Measurements from ENCODE around the gene TFEB. TPM values are rescaled to one million over a fixed set of nuclear protein-coding genes. Genes with fewer than 3 reads are reported as not detected.

TFEB gene
- total RNA-seq, 2 experiments from 2014 or later, result 14.9 to 15.0 TPM

DNA sequence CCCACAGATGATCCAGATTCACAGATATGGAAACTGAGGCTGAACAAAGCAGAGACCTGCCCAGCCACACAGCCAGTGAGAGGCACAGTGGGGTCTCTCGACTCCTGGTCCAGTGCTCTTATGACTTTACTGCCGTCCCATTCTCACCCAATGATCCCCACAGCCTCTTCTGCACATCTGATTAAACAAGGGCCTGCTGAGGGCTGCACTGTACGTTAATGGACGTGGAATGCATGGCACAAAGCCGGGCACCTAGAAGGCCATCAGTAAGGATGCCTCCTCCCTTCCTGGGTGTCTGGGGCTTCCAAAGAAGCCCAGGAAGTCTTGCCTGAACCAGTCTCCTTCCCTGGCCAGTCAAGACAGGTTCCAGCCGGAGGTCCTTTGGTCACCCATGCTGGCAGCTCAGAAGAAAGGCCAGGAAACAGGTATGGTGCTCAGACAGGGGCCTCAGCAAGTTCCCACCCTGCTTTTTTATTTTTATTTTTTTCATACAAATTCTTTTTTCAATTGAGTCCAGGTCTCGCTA, 3.8 kb downstream of the TFEB start:
- no peaks in the 10 kb centered on the region for H3K27me3 Mint-ChIP-seq
- no peak overlapping the region for H3K27ac Mint-ChIP-seq
- DNase-seq, result no peak
- peaks cover 46% of the 10 kb centered on the region for H3K4me1 Mint-ChIP-seq
- no peak overlapping the region for H3K4me3 Mint-ChIP-seq
- no peaks in the 10 kb centered on the region for H3K9me3 Mint-ChIP-seq
- ChIA-PET CTCF (interaction anchor here (0.9 kb wide), 1 partner anchor 25 kb away, joined by 3 read pairs; no protein-coding TSS in a partner anchor), POLR2A (interaction anchor here (1.0 to 3.4 kb wide), 2 partner anchors 55 to 319 kb away, joined by 3 to 21 read pairs; partner anchors contain the start of genes TAF8 and TOMM6)
- no peaks in the 10 kb centered on the region for H3K36me3 Mint-ChIP-seq (ENCODE audit: low read depth)

DNA sequence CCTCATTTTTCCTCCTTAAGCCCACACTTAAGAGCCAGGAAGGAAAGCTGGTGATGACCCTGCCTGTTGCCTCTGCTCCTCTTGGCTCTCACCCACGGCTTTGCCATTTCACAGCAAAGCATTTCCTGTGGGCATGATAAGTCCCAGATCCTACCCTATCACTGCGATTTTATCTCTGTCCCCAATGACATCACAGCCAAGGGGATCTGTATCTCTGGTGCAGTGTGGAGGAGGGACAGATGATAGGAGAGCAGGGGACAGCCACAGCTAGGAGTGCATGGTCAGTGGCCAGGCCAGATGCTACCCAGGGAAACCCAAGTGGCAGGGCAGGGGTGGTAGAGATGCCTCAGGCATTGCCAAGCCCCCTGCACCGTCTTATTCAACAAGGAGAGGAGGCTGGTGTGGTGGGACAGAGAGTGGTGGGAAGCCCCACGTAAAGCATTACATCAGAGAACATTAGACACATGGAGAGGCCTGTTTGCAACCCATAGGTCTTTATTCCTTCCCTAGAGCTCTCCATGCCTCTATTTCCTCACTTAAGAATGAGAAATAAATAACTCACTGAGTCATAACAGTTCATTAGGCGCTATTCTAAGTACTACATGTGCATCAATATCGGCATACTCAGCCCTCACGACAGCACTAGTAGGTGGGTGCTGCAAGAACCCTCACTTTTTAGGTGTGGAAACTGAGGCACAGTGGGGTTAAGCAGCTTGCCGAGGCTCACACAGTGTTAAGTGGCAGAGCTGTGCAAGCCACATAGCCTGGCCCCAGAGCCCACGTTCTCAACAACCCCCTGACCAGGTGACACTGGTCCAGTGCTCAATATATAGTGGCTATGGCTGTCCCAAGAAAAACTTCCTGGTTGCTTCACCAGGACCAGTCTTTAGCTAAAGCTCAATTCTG, 4.6 kb downstream of the TFEB start:
- no peak for DNase-seq
- Mint-ChIP-seq H3K27me3 (no peaks in the 10 kb centered on the region), H3K27ac (no peak overlapping the region), H3K9me3 (no peaks in the 10 kb centered on the region), H3K36me3 (ENCODE audit: low read depth) (no peaks in the 10 kb centered on the region), H3K4me3 (no peak overlapping the region), H3K4me1 (peaks cover 45% of the 10 kb centered on the region)
- CTCF ChIA-PET, result no interaction called here
- POLR2A ChIA-PET, result interaction anchor here (1.2 to 1.3 kb wide), 2 partner anchors 19 to 24 kb away, joined by 3 read pairs; no protein-coding TSS in a partner anchor

DNA sequence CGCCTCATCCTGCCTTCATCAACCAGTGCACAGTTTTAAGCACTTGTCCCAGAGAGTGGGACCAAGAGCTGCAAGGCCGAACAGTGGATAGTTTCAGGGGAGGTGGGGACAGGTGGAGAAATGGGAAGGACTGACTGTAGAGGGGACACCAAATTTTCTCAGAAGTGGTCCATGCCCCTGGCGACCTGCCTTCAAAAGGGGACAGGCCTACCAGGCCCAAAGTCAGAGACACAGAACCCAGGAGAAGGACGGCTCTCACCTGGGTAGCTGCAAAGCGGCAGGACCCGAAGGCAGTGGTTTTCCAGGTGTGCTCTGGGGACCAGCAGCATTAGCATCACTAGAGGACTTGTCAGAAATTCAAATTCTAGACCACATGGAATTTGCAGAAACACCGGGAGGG, 5.8 kb downstream of the TFEB start:
- H3K4me3 Mint-ChIP-seq, result no peak overlapping the region
- no peaks in the 10 kb centered on the region for H3K36me3 Mint-ChIP-seq (ENCODE audit: low read depth)
- H3K27me3 Mint-ChIP-seq, result no peaks in the 10 kb centered on the region
- peaks cover 42% of the 10 kb centered on the region for H3K4me1 Mint-ChIP-seq
- H3K9me3 Mint-ChIP-seq, result no peaks in the 10 kb centered on the region
- ChIA-PET POLR2A (interaction anchor here (1.2 to 1.3 kb wide), 2 partner anchors 10 to 18 kb away, joined by 3 read pairs; no protein-coding TSS in a partner anchor), CTCF (no interaction called here)
- no peak for DNase-seq
- H3K27ac Mint-ChIP-seq, result no peak overlapping the region

DNA sequence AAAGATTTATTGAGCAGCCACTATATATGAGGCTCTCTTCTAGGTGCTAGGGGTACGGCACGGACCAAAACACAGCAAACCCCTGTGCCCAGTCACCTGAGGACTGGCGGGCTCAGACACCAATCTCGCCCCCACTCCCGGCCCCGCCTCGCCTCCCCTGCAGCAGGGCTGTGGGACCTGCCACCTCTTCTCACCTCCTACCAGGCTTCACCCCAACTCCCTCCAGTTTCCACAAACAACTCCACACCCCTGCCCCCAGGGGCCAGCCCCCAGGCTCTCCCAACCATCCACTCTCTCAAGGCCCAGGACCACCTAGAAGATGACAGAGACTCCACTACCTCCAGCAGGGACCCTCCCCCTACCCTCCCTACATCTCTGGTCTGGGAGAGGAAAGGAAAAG, 6.5 kb downstream of the TFEB start:
- no peaks in the 10 kb centered on the region for H3K9me3 Mint-ChIP-seq
- peaks cover 42% of the 10 kb centered on the region for H3K4me1 Mint-ChIP-seq
- no peak overlapping the region for H3K4me3 Mint-ChIP-seq
- no peak overlapping the region for H3K27ac Mint-ChIP-seq
- no peak for DNase-seq
- POLR2A ChIA-PET, result interaction anchor here (1.2 to 1.3 kb wide), 2 partner anchors 9 to 17 kb away, joined by 3 read pairs; no protein-coding TSS in a partner anchor
- CTCF ChIA-PET, result interaction anchor here (1.4 kb wide), 1 partner anchor 47 kb away, joined by 3 read pairs; no protein-coding TSS in a partner anchor
- H3K36me3 Mint-ChIP-seq (ENCODE audit: low read depth), result no peaks in the 10 kb centered on the region
- no peaks in the 10 kb centered on the region for H3K27me3 Mint-ChIP-seq

DNA sequence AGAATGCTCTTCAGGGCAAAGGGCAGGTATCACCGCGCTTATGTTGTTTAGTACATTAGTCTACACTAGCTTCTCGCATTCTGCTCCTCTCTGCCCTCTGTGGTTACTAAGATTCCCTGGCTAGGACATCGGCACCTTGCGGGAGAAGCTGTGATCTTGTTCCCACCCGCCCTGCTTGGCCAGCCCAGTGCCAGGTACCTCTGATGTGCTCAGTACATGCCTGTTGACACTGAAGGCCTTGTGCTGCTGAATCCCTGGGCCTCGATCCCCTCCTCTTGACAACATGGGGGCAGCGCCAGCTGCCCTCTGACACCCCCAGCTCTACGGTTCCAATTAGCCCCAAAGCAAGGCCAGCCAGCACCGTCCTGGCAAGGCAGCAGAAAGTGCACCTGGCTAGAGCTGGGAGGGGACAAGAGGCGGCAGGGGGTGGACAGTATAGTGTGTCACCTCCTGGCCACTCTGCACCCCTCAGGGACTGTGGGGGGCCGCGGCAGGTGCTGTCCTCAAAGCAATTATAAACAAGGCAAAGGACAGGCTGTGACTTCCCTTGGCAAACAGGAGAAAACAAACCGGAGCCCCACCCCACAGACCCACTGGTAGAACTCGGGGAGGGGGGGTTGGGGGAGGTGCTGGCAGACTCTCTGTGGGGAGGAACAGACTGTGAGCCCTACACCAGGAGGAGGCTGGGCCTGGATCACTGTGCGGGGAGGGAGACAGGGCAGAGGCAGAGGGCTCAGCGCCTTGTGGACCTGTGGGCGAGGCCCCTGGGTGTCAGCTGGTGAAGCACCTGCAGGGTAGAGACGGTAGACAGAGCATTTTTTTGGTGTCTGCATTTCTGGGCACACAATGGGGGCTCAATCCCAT, 7.1 kb downstream of the TFEB start:
- Mint-ChIP-seq H3K4me3 (no peak overlapping the region), H3K9me3 (no peaks in the 10 kb centered on the region), H3K27ac (no peak overlapping the region), H3K4me1 (peaks cover 35% of the 10 kb centered on the region), H3K27me3 (no peaks in the 10 kb centered on the region), H3K36me3 (ENCODE audit: low read depth) (no peaks in the 10 kb centered on the region)
- ChIA-PET CTCF (interaction anchor here (1.4 kb wide), 1 partner anchor 48 kb away, joined by 3 read pairs; no protein-coding TSS in a partner anchor), POLR2A (interaction anchor here (1.2 kb wide), 1 partner anchor 9 kb away, joined by 3 read pairs; no protein-coding TSS in a partner anchor)
- no peak for DNase-seq

DNA sequence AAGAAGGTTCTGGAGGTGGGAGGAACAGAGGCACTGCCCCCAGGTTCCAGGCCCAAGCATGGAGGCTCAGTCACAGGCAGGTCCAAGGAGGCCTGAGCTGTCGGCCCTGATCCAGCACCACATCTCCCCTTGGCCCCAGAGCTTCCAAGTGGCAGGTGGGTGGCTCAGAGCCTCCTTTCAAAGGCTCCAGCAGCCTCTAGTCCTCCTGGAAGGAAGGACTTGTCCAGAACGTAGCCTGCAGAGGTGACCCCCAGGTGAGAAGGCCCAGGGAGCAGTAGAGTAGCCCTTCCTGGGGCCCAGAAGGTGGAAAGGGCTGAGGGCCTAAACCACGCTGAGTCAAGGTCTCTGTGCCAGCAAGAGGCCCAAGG, 7.7 kb downstream of the TFEB start:
- POLR2A ChIA-PET, result no interaction called here
- CTCF ChIA-PET, result no interaction called here
- no peak overlapping the region for H3K4me3 Mint-ChIP-seq

DNA sequence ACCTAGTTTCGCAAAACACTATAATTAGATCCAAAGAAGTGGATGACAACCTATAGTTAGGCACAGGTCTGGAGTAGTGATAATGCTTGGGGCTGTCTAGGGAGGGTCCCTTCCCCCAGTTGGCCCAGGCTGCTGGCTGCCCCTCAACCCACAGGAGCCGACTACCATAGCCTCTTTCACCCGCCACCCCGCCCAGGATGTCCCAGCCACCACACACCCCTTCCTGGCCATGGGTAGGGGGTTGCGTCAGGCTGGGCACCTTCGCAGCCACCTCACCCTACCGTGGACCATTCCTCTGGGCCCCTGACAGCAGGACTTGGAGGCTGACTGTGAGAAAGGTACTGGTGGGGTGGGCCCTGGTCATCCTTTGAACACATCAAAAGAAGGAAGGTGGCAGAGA, 8.5 kb downstream of the TFEB start:
- Mint-ChIP-seq H3K27ac (peak overlapping the region; percentile 56), H3K4me1 (peaks cover 25% of the 10 kb centered on the region)
- POLR2A ChIA-PET, result no interaction called here

More for the DNA sequence above, 7.7 kb downstream of the TFEB start:
- Mint-ChIP-seq H3K27me3 (no peaks in the 10 kb centered on the region), H3K4me1 (peaks cover 29% of the 10 kb centered on the region), H3K9me3 (no peaks in the 10 kb centered on the region), H3K27ac (no peak overlapping the region), H3K36me3 (ENCODE audit: low read depth) (no peaks in the 10 kb centered on the region)
- DNase-seq, result no peak

DNA sequence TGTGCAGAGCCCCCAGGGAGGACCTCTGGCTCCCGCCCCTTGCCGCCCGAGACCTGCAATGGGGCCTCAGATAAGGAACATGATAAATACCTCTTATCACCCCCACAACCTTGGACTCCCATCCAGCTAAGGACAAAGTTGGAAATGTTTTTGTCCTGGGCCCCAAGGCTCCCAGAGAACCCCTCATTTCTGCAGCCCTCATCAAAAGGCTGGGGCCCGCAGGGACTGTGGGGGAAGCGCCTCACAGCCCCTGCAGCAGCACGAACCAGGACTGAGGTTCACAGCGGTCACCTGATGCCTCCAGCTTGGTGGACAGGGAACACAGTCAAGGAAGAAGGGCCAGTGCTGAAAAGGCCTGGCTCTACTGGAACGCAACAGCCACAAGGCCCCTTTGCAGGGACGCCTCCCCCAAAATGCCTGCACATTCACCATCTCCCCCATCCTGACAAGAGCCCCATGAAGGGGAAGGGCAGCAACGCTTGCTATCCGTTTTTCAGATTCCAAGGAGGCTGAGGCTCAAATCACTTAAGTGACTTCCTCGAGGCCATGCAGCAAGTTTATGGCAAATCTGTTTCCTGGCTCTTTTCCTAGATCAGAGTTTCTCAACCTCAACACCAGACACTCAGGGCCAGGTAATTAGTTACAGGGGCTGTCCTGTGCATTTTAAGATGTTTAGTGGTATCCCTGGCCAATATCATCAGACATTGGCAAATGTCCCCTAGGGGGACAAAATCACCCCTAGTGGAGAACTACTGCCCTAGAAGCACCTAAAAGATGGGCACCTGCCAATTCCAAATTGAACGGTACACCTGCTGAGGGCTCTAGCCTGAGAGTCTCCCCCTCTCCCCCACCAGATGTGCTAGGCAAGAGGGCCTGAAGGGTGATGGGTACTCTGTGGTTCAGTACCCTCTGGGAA, 10.6 kb downstream of the TFEB start:
- ChIA-PET POLR2A (no interaction called here), CTCF (no interaction called here)
- no peak overlapping the region for H3K4me3 Mint-ChIP-seq
- peaks cover 7% of the 10 kb centered on the region for H3K4me1 Mint-ChIP-seq
- H3K36me3 Mint-ChIP-seq (ENCODE audit: low read depth), result no peaks in the 10 kb centered on the region
- no peaks in the 10 kb centered on the region for H3K27me3 Mint-ChIP-seq
- no peak overlapping the region for H3K27ac Mint-ChIP-seq
- no peaks in the 10 kb centered on the region for H3K9me3 Mint-ChIP-seq
- no peak for DNase-seq

More for the DNA sequence above, 8.5 kb downstream of the TFEB start:
- Mint-ChIP-seq H3K27me3 (no peaks in the 10 kb centered on the region), H3K36me3 (ENCODE audit: low read depth) (no peaks in the 10 kb centered on the region), H3K9me3 (no peaks in the 10 kb centered on the region), H3K4me3 (peak overlapping the region; percentile 14)
- CTCF ChIA-PET, result no interaction called here
- no peak for DNase-seq

DNA sequence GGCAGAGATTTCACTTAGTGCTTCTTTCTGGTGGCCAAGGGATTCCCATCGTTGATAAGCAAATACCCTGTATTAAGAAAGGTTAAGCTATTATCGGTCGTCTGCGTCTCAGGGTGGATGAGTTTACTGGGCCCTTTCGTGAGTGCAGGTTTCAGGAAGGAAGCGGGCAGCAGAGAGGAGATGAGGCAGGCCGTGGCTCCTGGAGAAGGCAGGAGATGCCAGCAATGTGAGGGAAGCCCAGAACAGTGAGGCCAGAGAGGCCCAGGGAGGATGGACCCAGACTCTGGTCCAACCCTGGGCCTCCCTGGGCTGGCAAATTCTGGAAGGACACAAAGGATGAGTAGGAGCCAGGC, 11.2 kb downstream of the TFEB start:
- no peak overlapping the region for H3K27ac Mint-ChIP-seq
- ChIA-PET CTCF (no interaction called here), POLR2A (no interaction called here)
- H3K4me3 Mint-ChIP-seq, result no peak overlapping the region
- no peaks in the 10 kb centered on the region for H3K36me3 Mint-ChIP-seq (ENCODE audit: low read depth)
- H3K9me3 Mint-ChIP-seq, result no peaks in the 10 kb centered on the region
- no peaks in the 10 kb centered on the region for H3K27me3 Mint-ChIP-seq
- DNase-seq, result no peak
- peaks cover 7% of the 10 kb centered on the region for H3K4me1 Mint-ChIP-seq

DNA sequence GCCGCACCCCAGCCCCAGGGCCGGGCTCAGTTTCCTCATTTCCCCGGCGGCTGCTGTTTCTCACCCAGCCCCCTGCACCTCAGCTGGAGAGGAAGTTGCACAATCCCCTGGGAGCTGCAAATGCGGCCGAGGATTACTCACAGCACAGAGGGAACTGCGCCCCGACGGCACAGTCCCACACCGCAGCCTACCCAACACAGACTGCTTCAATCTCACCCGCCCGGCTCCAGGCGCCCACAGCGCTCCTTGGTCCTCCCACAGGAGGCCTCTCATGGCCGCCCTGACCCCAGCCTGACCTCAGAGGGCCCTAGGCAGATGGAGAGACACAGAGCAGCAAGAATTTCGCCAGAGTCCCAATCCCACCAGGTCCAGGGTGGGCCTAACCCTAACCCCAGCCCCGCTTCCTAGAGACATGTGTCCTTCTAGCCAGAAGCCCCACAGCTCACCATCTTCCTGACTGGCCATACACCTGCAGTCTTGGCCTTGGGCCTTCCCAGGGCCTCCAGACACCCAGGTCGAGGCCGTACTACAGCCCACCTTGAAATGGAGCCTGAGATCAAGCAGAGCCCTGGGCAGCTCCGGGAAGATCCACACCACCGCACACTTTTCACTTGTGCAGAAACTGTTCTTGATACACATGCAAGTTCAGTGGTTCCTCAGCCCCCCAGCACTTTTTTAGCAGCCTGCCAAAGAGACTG, 11.7 kb downstream of the TFEB start:
- H3K4me1 Mint-ChIP-seq, result peaks cover 7% of the 10 kb centered on the region
- no peak for DNase-seq
- no peak overlapping the region for H3K27ac Mint-ChIP-seq
- H3K27me3 Mint-ChIP-seq, result no peaks in the 10 kb centered on the region
- POLR2A ChIA-PET, result no interaction called here
- H3K4me3 Mint-ChIP-seq, result no peak overlapping the region
- H3K9me3 Mint-ChIP-seq, result no peaks in the 10 kb centered on the region
- CTCF ChIA-PET, result interaction anchor here (0.7 kb wide), 1 partner anchor 10 kb away, joined by 3 read pairs; no protein-coding TSS in a partner anchor
- H3K36me3 Mint-ChIP-seq (ENCODE audit: low read depth), result no peaks in the 10 kb centered on the region

DNA sequence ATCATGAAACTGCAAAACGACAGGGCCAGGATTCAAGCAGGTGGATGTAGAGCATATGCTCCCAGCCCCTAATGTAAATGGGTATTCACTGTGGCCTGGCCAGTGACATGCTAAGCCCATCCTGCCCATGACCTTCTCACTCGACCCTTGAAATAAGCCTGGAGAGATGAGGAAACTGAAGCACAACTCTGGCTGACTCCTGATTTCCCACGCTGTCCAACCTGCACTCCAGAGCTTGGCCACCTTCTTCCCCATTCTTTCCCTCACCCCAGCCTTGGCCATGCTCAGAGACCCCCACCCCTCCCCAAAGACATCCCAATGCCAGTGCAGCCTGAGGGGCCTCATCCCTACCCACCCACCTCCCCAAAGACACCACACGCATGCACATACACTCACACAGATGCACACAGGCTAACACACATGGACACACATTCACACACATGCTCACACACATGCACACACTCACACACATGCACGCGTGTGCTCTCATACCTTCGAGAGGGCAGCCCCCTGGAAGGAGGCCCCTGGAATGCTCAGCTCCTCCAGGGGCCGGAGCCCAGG, 12.4 kb downstream of the TFEB start:
- no peaks in the 10 kb centered on the region for H3K9me3 Mint-ChIP-seq
- no peaks in the 10 kb centered on the region for H3K36me3 Mint-ChIP-seq (ENCODE audit: low read depth)
- no peak for DNase-seq
- no peak overlapping the region for H3K4me3 Mint-ChIP-seq
- H3K4me1 Mint-ChIP-seq, result peaks cover 6% of the 10 kb centered on the region
- no peaks in the 10 kb centered on the region for H3K27me3 Mint-ChIP-seq
- H3K27ac Mint-ChIP-seq, result no peak overlapping the region
- CTCF ChIA-PET, result interaction anchor here (0.7 kb wide), 1 partner anchor 11 kb away, joined by 3 read pairs; no protein-coding TSS in a partner anchor
- POLR2A ChIA-PET, result no interaction called here

Measured in activated CD4-positive, alpha-beta memory T cell treated with anti-CD3 and anti-CD28 coated beads, Interleukin-2, amount 10 ng/mL, durations not matched to agents 7 days and 5 days (primary cell).